Measurements from ENCODE around the gene LMO7. TPM values are rescaled to one million over a fixed set of nuclear protein-coding genes. Genes with fewer than 3 reads are reported as not detected.

Gene LMO7
- total RNA-seq, 4 donors from 2014 or later: 7.3 to 11.9 (median 8.9) TPM

GRCh38 chr13:75744127-75744526 is 108.0 kb downstream of the LMO7 start:
- TF ChIP-seq CTCF (IDR thresholded peaks at IDR 0.05; ENCODE audit: low read depth): no peak

- no peak for TF ChIP-seq CTCF (IDR thresholded peaks at IDR 0.05; ENCODE audit: low read depth)
Measured at GRCh38 chr13:75745387-75745786, 109.3 kb downstream of the LMO7 start.

GRCh38 chr13:75748874-75749273 is 112.7 kb downstream of the LMO7 start:
- no peak for TF ChIP-seq CTCF (IDR thresholded peaks at IDR 0.05; ENCODE audit: low read depth)

- TF ChIP-seq CTCF (IDR thresholded peaks at IDR 0.05; ENCODE audit: low read depth): no peak
Measured at GRCh38 chr13:75749407-75749806, 113.3 kb downstream of the LMO7 start.

GRCh38 chr13:75751350-75751749 is 115.2 kb downstream of the LMO7 start:
- TF ChIP-seq CTCF (IDR thresholded peaks at IDR 0.05; ENCODE audit: low read depth): no peak

- no peak for TF ChIP-seq CTCF (IDR thresholded peaks at IDR 0.05; ENCODE audit: low read depth)
Measured at GRCh38 chr13:75752826-75753225, 116.7 kb downstream of the LMO7 start.

- no peak for TF ChIP-seq CTCF (IDR thresholded peaks at IDR 0.05; ENCODE audit: low read depth)
Measured at GRCh38 chr13:75754936-75755335, 118.8 kb downstream of the LMO7 start.
